A673 (cell line): ENCODE measurements around the gene GMDS.

ENCODE experiments used
- EZH2 ChIP-seq: fragments of 200-600 bp; sonication (generic); IDR thresholded peaks from 2 replicates; pipeline ENCODE4 v1.6.1; 2017; ENCODE audit warnings: borderline replicate concordance, low read depth, mild to moderate bottlenecking, mixed read lengths, antibody characterized with exemption, low read length; ENCODE audit not compliant: poor library complexity, severe bottlenecking
- TF ChIP-seq, protein P1 (sequence below): fragments of 300-800, 200-600 bp; sonication (generic); conservative IDR thresholded peaks from 2 replicates; pipeline ENCODE4 v1.5.1; 2017; ENCODE audit warnings: low read depth, mild to moderate bottlenecking, antibody characterized with exemption, low read length, moderate library complexity, mixed read lengths

- TF ChIP-seq, protein P1, sequence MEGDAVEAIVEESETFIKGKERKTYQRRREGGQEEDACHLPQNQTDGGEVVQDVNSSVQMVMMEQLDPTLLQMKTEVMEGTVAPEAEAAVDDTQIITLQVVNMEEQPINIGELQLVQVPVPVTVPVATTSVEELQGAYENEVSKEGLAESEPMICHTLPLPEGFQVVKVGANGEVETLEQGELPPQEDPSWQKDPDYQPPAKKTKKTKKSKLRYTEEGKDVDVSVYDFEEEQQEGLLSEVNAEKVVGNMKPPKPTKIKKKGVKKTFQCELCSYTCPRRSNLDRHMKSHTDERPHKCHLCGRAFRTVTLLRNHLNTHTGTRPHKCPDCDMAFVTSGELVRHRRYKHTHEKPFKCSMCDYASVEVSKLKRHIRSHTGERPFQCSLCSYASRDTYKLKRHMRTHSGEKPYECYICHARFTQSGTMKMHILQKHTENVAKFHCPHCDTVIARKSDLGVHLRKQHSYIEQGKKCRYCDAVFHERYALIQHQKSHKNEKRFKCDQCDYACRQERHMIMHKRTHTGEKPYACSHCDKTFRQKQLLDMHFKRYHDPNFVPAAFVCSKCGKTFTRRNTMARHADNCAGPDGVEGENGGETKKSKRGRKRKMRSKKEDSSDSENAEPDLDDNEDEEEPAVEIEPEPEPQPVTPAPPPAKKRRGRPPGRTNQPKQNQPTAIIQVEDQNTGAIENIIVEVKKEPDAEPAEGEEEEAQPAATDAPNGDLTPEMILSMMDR = no peak
- TF ChIP-seq EZH2 = no peak
These were observed 3.7 kb upstream of the GMDS start for GRCh38 chr6:2249126-2249525.
